Measurements from ENCODE around the gene NRIP3.

Gene NRIP3

GRCh38 chr11:9003573-9004182, at the start of gene NRIP3:
TSS of gene NRIP3 (minus strand) at chr11:9004001. CDS start at chr11:9003935, 66 bp downstream.
- Mint-ChIP-seq H3K36me3 (peaks cover 3% of the 10 kb centered on the region), H3K27me3 (peaks cover 23% of the 10 kb centered on the region), H3K27ac (peak within 1 kb of the TSS; percentile 59), H3K9me3 (no peaks in the 10 kb centered on the region), H3K4me1 (peaks cover 35% of the 10 kb centered on the region), H3K4me3 (peak within 1 kb of the TSS; percentile 86)

GRCh38 chr11:9052316-9052715, 48.5 kb upstream of the NRIP3 start:
- Mint-ChIP-seq H3K27ac (no peak overlapping the region), H3K4me3 (no peak overlapping the region), H3K4me1 (no peaks in the 10 kb centered on the region), H3K27me3 (no peaks in the 10 kb centered on the region), H3K36me3 (no peaks in the 10 kb centered on the region), H3K9me3 (no peaks in the 10 kb centered on the region)

- Mint-ChIP-seq H3K27me3 (no peaks in the 10 kb centered on the region), H3K4me1 (no peaks in the 10 kb centered on the region), H3K36me3 (no peaks in the 10 kb centered on the region), H3K27ac (no peak overlapping the region), H3K4me3 (no peak overlapping the region), H3K9me3 (no peaks in the 10 kb centered on the region)
These were observed 46.2 kb upstream of the NRIP3 start for GRCh38 chr11:9049959-9050358.

- no peak overlapping the region for H3K4me3 Mint-ChIP-seq
- H3K4me1 Mint-ChIP-seq: no peaks in the 10 kb centered on the region
- H3K36me3 Mint-ChIP-seq: no peaks in the 10 kb centered on the region
- H3K27me3 Mint-ChIP-seq: no peaks in the 10 kb centered on the region
- H3K27ac Mint-ChIP-seq: no peak overlapping the region
- no peaks in the 10 kb centered on the region for H3K9me3 Mint-ChIP-seq
These were observed 44.2 kb upstream of the NRIP3 start for GRCh38 chr11:9047964-9048523.

- Mint-ChIP-seq H3K36me3 (no peaks in the 10 kb centered on the region), H3K27me3 (no peaks in the 10 kb centered on the region), H3K4me1 (no peaks in the 10 kb centered on the region), H3K9me3 (no peaks in the 10 kb centered on the region), H3K27ac (no peak overlapping the region), H3K4me3 (no peak overlapping the region)
These were observed 42.7 kb upstream of the NRIP3 start for GRCh38 chr11:9046481-9046880.

GRCh38 chr11:9042488-9042887, 38.7 kb upstream of the NRIP3 start:
- H3K4me1 Mint-ChIP-seq: no peaks in the 10 kb centered on the region
- peaks cover 2% of the 10 kb centered on the region for H3K27me3 Mint-ChIP-seq
- no peaks in the 10 kb centered on the region for H3K9me3 Mint-ChIP-seq
- no peaks in the 10 kb centered on the region for H3K36me3 Mint-ChIP-seq
- H3K27ac Mint-ChIP-seq: no peak overlapping the region
- no peak overlapping the region for H3K4me3 Mint-ChIP-seq

- H3K27me3 Mint-ChIP-seq: peaks cover 2% of the 10 kb centered on the region
- H3K4me3 Mint-ChIP-seq: no peak overlapping the region
These were observed 37.9 kb upstream of the NRIP3 start for GRCh38 chr11:9041747-9042146.

GRCh38 chr11:9040410-9040809, 36.6 kb upstream of the NRIP3 start:
- H3K4me1 Mint-ChIP-seq: no peaks in the 10 kb centered on the region
- H3K4me3 Mint-ChIP-seq: no peak overlapping the region
- no peaks in the 10 kb centered on the region for H3K36me3 Mint-ChIP-seq
- no peaks in the 10 kb centered on the region for H3K9me3 Mint-ChIP-seq
- no peak overlapping the region for H3K27ac Mint-ChIP-seq
- H3K27me3 Mint-ChIP-seq: peaks cover 2% of the 10 kb centered on the region

More at GRCh38 chr11:9041747-9042146, 37.9 kb upstream of the NRIP3 start:
- no peaks in the 10 kb centered on the region for H3K36me3 Mint-ChIP-seq
- no peaks in the 10 kb centered on the region for H3K4me1 Mint-ChIP-seq
- H3K27ac Mint-ChIP-seq: no peak overlapping the region
- no peaks in the 10 kb centered on the region for H3K9me3 Mint-ChIP-seq

GRCh38 chr11:9039863-9040262, 36.1 kb upstream of the NRIP3 start:
- H3K9me3 Mint-ChIP-seq: no peaks in the 10 kb centered on the region
- H3K4me3 Mint-ChIP-seq: no peak overlapping the region
- H3K36me3 Mint-ChIP-seq: no peaks in the 10 kb centered on the region
- H3K27me3 Mint-ChIP-seq: peaks cover 2% of the 10 kb centered on the region
- H3K4me1 Mint-ChIP-seq: no peaks in the 10 kb centered on the region
- H3K27ac Mint-ChIP-seq: no peak overlapping the region

GRCh38 chr11:9039198-9039597, 35.4 kb upstream of the NRIP3 start:
- Mint-ChIP-seq H3K27me3 (peaks cover 2% of the 10 kb centered on the region), H3K36me3 (no peaks in the 10 kb centered on the region), H3K27ac (no peak overlapping the region), H3K4me1 (no peaks in the 10 kb centered on the region), H3K9me3 (no peaks in the 10 kb centered on the region), H3K4me3 (no peak overlapping the region)

GRCh38 chr11:9038541-9038940, 34.7 kb upstream of the NRIP3 start:
- H3K27ac Mint-ChIP-seq: no peak overlapping the region

GRCh38 chr11:9037963-9038362, 34.2 kb upstream of the NRIP3 start:
- Mint-ChIP-seq H3K27ac (no peak overlapping the region), H3K36me3 (no peaks in the 10 kb centered on the region), H3K27me3 (peaks cover 2% of the 10 kb centered on the region), H3K4me3 (no peak overlapping the region), H3K9me3 (no peaks in the 10 kb centered on the region), H3K4me1 (no peaks in the 10 kb centered on the region)

More at GRCh38 chr11:9038541-9038940, 34.7 kb upstream of the NRIP3 start:
- no peaks in the 10 kb centered on the region for H3K9me3 Mint-ChIP-seq
- no peaks in the 10 kb centered on the region for H3K36me3 Mint-ChIP-seq
- H3K4me1 Mint-ChIP-seq: no peaks in the 10 kb centered on the region
- peaks cover 2% of the 10 kb centered on the region for H3K27me3 Mint-ChIP-seq
- no peak overlapping the region for H3K4me3 Mint-ChIP-seq

GRCh38 chr11:9037046-9037780, 33.4 kb upstream of the NRIP3 start:
- Mint-ChIP-seq H3K4me1 (no peaks in the 10 kb centered on the region), H3K9me3 (no peaks in the 10 kb centered on the region), H3K36me3 (no peaks in the 10 kb centered on the region), H3K27ac (no peak overlapping the region), H3K27me3 (peaks cover 2% of the 10 kb centered on the region), H3K4me3 (no peak overlapping the region)

- Mint-ChIP-seq H3K36me3 (no peaks in the 10 kb centered on the region), H3K4me3 (no peak overlapping the region), H3K27ac (no peak overlapping the region), H3K27me3 (no peaks in the 10 kb centered on the region), H3K4me1 (no peaks in the 10 kb centered on the region), H3K9me3 (no peaks in the 10 kb centered on the region)
These were observed 26.8 kb upstream of the NRIP3 start for GRCh38 chr11:9030601-9031000.

- H3K36me3 Mint-ChIP-seq: no peaks in the 10 kb centered on the region
- H3K9me3 Mint-ChIP-seq: no peaks in the 10 kb centered on the region
- H3K27ac Mint-ChIP-seq: no peak overlapping the region
- H3K4me1 Mint-ChIP-seq: no peaks in the 10 kb centered on the region
- H3K4me3 Mint-ChIP-seq: no peak overlapping the region
- no peaks in the 10 kb centered on the region for H3K27me3 Mint-ChIP-seq
These were observed 25.6 kb upstream of the NRIP3 start for GRCh38 chr11:9029422-9029821.

GRCh38 chr11:9028581-9028980, 24.8 kb upstream of the NRIP3 start:
- no peaks in the 10 kb centered on the region for H3K27me3 Mint-ChIP-seq
- H3K4me3 Mint-ChIP-seq: no peak overlapping the region
- no peaks in the 10 kb centered on the region for H3K36me3 Mint-ChIP-seq
- no peaks in the 10 kb centered on the region for H3K9me3 Mint-ChIP-seq
- H3K27ac Mint-ChIP-seq: no peak overlapping the region
- H3K4me1 Mint-ChIP-seq: no peaks in the 10 kb centered on the region

Data from activated naive CD4-positive, alpha-beta T cell treated with anti-CD3 and anti-CD28 coated beads, Interleukin-2, amount 50 U/mL, for 24 hours (primary cell).